NK-92 (cell line): ENCODE data around the gene MPV17L2.
"Not testable (repeated sequence)": the region's sequence is repeated elsewhere in the genome, so short reads cannot be mapped to it uniquely, and the experiment has no call there.

Experiments used
- DNase-seq: peaks from one replicate; lab custom pipeline; 2025; ENCODE audit not compliant: unreplicated experiment; lab: John Stamatoyannopoulos, UW

MPV17L2 gene

DNA sequence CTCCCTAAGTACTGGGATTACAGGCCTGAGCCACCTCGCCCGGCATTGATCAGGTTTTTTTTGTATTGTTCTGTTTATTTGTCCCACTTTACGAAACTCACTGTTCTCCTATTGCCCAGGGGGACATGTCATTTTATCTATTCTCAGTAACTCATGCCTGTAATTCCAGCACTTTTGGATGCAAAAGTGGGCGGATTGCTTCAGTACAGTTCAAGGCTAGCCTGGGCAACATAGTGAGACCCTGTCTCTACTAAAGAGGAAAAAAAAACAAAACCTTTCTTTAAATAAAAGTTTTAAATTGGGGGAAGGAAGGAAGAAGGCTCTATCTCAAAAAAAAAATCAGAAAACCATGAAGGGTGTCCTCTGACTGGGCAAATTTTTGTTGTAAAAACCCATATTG, 2.7 kb upstream of the MPV17L2 start:
- no peak for DNase-seq

DNA sequence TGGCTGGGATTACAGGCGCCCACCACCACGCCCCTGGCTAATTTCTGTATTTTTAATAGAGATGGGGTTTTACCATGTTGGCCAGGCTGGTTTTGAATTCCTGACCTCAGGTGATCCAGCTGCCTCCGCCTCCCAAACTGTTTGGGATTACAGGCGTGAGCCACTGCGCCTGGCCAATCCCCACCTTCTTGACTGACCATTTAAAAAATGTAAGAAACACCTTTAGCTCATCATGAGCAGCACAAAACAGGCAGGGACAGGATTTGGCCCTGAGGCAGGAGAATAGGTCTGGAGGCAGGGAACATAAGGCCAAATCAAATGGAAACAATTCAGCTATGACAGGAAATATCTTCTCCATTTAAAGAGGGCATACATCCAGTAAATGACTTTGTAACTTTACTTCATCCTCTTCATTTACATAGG, 1.4 kb upstream of the MPV17L2 start:
- no peak for DNase-seq

DNA sequence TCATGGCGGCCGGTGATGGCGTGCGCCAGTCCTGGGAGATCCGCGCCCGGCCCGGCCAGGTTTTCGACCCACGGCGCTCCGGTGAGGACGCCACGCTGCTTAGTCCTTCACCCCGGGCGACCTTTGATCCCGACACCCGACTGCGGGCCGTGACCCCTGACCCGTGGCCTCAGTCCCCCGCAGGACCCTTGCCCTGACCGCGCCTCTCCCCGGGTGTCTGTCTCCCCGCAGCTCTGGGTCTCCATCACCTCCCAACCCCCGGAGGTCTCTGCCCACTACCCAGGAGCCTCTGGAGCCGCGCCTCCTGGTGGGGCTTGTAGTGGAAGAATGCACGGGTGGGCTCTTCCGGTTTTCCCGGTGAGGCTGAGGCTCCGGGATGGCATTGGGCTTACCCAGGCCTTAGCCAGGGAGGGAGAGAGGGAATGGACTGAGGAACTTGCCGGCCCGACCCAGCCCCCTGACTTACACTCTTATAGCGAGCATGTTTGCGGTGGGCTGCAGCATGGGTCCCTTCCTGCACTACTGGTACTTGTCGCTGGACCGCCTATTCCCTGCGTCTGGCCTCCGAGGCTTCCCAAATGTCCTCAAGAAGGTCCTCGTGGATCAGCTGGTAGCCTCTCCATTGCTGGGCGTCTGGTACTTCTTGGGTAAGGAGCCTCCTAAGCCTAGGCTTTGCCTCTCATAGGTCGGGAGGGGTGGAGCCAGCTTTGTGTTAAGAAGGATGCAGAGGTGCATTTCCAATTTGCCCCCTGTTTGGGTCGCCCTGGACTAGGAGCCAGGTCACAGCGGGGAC, 566 bp downstream of the MPV17L2 start:
- DNase-seq, result no peak

DNA sequence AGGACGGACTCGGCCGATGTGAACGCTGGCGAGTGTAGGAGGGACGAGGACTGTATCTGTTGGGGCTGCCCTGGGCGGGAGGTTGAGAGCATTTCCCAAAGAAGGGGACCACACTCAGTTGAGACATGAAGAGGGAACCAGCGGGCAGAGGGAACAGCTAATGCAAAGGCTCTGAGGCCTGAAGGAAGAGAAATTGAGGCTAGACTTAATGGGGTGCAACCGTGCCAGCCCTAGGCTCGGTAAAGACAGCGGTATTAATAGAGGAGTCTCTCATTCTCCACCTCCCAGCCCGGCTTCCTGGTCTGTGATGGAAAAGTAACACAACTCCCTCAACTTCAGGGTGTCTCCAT, 1.1 kb downstream of the MPV17L2 start:
- no peak for DNase-seq

DNA sequence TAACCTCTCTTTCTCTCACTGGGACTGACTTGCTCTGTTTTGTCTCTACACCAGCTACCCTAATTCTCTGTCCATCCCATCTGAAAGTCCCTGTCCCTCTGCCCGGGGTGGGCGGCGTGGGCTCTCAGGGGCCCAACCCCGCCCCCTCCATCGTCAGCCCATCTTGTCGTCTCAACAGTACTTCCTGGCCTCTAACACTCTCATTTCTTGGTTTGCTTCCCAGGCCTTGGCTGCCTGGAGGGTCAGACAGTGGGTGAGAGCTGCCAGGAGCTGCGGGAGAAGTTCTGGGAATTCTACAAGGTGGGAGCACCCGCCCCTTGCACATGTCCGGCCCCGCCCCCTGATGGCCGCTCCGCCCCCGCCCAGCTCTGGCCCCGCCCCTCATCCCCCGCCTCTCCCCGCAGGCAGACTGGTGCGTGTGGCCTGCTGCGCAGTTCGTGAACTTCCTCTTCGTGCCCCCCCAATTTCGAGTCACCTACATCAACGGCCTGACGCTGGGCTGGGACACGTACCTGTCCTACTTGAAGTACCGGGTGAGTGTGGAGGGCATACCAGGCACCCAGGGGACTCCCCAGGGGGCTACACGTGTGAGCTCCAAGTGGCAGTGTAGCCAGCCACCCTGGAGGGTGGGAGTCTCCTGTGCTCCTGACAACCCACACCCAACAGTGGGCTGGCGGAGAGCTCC, 1.7 kb downstream of the MPV17L2 start:
- DNase-seq, result no peak

DNA sequence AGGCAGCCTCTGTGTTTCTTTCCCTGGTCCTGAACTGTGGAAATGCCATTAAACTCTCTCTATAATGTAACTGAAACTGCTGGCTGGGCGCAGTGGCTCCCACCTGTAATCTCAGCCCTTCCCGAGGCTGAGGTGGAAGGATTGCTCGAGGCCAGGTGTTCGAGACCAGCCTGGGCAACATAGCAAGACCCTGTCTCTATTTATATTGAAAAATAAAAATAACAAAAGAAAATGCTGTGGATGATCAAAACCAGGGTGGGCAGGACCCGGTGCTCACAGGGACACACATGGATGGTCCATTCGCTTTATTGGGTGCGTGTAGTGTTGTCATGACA, 3.5 kb downstream of the MPV17L2 start:
- no peak for DNase-seq

DNA sequence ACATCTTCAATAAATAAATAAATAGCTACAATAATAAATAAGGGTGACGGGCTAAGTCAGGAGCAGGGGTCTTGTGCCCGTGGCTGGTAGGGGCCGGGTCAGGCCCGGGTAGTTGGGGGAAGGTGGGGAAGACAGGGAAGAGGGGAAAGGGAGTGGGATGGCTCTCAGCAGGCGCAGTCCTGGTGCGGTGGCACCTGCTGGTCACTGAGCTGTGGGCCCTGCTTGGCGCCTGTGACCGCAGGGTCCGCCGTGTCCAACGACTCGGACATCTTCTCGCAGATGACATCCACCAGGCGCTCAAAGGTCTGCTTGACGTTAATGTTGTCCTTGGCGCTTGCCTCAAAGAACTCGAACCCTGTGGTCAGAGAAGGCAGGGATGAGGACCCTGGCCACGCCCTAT, 4.3 kb downstream of the MPV17L2 start:
- DNase-seq, result no peak

DNA sequence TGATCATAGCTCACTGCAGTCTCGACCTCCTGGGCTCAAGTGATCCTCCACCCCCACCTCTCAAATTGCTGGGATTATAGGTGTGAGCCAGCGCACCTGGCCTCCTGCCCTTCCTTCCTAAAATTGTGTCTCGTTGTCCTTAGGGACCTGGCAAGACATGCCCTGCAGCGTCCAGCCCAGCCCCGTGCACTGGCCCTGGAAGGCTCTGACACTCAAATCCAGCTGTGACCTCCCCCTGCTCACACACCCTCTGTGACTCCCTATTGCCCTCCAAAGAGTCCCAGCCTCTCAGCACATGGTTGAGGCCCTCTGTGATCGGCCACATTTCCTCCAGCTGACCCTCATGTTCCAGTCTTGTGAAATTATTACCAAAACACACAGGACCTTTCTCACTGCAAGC, 4.9 kb downstream of the MPV17L2 start:
- DNase-seq, result no peak

DNA sequence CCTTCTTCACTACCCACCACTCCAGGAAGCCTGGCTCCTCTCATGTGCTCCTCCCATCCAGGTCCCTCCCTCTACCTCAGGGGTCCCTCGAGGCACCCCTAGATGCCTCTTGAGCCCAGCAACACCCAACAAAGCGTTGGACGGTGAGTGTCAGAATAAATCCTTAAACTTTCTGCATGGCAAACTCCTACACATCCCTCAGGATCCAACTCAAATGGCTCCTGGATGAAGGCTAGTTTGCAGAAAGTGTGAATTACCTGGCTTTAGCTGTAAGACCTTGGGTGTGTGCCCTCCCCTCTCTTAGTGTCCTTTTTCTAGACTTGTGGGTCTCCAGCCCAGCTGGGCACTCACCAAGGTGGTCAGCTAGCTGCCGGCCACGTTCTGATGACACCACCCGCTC, 5.4 kb downstream of the MPV17L2 start:
- DNase-seq, result no peak

DNA sequence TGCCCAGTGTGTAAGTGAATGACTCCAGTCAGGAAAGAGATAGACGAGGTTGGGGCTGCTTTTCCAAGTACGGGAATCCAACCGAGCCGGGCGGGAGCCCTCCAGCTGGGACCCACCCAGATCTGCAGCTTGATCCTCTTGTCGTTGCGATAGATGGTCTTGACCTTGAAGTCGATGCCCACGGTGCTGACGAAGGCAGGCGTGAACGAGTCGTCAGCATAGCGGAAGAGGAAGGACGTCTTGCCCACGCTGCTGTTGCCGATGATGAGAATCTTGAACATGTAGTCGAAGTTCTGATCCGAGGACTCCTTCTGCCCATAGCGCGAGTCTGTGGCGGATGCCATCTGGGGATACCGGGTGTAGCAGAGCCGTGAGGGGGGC, 9.4 kb downstream of the MPV17L2 start:
- DNase-seq, result no peak

DNA sequence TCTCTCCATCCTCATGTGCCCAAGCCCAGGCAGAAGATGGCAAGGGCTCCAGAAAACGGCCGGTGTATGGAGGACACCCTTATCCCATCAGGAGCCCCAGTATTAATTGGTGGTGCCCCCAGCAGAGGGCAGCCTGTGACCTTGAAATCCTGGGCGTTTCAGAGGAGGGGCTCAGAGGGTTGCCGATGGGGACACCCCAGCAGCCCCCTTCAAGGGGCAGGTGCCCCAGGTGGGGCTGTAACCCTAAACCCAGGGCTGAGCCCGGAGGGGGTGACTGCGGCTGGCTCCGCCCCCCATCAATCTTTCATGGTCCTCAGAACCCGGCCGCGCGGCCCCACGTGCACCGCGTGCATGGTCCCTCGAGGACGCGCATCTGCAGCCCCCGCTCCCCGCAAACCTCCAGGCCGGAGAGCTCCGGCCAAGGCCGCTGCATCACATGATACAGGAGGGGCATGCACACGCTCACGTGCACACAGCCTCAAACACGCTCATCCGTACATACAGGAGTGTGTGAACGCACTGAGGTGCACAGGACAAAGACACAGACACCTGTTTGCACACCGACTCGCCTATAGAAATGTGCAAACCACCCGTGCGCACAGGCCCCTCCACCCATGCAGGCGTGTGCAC, 9.9 kb downstream of the MPV17L2 start:
- DNase-seq, result no peak

DNA sequence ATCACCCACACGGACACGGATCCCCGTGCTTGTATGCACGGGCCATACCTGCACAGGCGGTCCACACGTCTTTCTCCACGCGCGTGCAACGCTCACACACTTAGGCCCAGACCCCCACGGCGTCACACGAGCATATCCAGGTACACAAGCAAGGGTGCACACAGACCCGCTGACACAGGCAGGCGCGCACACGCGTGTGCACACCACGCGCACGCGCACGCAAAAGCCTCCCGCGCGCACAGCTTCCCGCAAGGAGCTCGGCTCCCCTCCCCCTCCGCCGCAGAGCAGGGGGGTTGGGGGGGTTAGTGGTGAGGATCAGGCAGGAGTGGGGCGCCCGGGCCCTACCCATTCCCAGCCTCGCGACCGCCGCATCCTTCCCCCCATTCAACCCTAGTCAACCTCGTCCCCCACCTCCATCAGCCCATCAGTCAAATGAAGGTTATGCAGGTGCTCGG, 10.4 kb downstream of the MPV17L2 start:
- DNase-seq, result no peak

DNA sequence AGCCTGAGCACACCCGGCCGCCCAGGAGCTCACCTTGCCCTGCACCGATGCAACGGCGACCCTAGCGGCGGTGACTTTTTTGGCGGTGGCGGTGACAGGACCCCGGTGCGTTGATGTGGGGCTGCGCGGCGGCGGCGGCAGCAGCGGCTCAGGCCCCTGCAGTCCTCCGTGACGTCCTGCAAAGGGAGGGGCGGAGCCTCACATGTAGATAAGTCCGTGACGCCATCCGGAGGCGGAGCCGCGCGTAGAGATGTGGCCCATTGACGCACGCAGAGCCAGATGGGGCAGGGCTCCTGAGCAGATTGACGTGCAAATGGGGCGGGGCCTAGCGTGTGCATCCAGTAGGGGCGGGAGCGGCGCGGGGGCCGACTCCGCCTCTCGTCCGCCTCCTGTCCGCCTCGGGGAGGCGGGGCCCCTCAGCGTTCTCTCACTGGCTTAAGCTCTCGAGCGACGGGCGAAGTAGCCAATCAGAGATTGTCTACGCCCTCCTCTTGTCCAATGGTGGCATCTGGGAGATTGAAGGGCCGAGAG, 10.9 kb downstream of the MPV17L2 start, which contains the start of gene RAB3A:
Gene RAB3A, minus strand, starts transcription at position 180 of the 531 bp plus-strand sequence. CDS start 1,302 bp downstream, outside the sequence.
- DNase-seq, result peak; percentile 94

DNA sequence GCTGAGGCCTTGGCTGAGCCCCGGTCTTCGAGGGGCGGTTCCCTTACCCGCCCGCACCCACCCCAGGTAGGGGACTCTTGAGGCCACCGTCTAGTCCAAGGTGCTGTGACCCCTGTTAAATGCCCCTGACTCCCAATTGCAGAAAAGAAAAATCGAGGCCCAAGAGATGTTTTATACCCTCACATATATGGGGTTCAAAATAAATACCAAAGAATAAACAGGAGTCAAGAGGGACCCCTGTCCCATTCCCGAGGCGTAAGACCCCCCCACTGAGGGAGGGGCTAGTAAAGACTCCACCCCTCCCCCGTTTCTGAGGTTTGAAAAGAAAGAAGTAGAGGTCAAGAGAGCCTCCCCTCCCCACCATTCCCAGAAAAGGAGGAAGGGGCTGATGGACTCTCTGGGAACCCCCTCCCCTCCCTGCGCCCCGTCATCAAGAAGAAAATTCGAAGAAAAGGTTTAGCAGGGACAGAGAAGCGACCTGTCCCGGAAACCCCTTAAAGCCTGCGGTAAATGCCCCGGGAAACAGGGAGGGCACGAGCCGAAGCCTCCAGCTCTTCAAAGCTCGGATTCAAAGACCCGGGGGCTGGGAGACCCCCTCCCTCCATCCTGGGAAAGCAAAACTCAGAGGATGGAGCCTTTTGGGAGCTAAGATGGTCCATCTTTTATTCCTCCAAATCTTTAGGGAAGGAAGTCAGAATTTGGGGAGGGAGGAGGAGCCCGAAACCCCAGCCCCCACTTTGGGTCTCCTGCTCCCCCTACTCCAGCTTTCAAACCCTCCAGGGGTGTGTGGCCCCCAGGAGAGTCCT, 11.6 kb downstream of the MPV17L2 start:
- no peak for DNase-seq

DNA sequence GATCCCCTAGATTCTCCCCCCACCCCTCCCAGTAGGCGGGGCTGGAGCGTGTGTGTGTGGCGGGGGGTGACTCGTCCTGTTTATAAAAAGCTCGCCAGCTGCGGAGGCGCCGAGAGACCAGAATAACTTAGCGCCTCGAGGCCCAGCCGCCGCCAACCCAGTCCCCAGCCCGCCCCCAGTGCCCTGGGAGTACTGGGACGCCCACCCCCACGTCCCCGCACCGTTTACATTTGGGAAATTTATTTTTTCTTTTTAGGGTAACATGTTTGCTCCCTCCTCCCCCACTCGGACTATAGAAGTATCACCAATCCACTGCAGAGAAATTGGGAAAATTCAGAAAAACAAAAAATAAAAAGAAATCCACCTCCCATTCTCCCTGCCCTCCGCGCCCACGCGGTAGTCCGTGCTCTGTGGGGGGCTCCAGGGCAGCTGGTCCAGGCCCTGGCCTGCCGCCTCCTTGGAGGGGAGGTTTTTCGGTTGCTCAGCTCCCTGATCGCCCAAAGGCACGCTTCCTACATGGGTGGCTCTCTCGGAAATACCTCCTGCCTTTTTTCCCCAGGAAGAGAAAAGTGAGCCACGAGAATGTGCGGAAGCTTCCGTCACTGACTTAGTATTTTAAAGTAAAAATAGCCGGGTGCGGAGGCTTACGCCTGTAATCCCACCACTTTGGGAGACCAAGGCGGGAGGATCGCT, 12.3 kb downstream of the MPV17L2 start:
- no peak for DNase-seq

DNA sequence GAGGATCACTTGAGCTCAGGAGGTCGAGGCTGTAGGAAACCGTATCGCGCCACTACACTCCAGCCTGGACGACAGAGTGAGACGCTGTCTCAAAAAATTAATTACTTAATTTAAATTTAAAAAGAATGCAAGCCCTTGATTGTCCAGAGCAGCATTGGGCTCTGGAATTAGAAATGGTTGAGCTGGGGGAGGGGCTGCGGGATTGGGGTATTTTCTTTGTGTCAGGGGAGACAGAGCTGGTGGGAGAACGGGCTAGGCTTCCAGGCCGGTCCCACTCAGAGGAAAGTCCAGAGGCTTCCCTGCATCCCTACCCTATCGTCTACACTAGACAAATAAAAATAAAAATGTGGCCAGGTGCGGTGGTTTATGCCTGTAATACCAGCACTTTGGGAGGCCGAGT, 13.0 kb downstream of the MPV17L2 start:
- no peak for DNase-seq

DNA sequence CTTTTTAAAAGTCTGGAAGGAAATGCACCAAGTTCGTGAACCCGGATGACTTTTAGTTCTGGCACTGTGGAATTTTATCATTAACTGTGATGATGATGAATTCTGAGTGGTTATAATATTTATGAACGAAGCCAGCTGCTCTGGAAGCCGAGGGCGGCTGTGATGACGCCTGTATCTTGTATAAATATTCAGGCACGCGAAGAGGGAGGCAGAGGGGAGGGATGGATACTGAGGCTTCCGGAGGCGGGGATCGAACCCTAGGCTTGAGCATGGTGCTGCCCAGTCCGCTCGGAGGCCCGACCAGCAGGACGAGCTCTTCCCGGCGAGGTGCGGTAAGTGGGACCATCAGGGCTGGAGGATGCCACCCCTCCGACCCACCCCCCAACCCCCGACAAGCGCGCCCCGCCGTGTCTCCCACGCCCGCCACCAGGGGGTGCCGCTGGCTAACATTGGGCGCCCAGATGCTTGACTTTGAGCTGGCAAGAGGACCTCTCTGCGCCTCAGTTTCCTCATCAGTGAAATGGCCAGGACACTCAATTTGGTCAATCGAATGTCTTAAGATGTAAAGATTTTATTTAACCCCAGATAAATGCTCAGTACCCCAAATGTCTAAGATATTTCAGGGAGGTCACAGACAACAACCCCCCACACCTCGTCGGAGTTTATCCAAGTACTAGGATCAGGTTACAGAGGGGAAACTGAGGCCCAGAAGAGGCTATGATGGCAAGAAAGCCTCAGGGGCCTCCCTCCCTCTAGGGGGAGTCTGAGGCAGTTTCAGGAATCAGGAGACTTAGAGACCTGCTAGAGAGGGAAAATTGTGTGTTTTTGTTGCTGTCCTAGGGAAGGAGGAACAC, 15.3 kb downstream of the MPV17L2 start:
- no peak for DNase-seq

DNA sequence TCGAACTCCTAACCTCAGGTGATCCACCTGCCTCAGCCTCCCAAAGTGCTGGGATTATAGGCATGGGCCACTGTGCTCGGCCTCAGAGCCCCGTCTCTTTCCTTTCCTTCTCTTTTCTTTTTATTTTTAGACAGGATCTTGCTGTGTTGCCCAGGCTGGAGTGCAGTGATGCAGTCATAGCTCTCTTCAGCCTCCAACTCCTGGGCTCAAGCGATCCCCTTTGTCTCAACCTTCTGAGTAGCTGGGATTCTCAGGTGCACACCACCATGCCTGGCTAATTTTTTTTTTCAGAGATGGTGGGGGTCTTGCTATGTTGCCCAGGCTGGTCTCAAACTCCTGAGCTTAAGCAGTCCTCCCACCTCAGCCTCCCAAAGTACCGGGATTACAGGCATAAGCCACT, 16.9 kb downstream of the MPV17L2 start:
- not testable (repeated sequence) for DNase-seq

DNA sequence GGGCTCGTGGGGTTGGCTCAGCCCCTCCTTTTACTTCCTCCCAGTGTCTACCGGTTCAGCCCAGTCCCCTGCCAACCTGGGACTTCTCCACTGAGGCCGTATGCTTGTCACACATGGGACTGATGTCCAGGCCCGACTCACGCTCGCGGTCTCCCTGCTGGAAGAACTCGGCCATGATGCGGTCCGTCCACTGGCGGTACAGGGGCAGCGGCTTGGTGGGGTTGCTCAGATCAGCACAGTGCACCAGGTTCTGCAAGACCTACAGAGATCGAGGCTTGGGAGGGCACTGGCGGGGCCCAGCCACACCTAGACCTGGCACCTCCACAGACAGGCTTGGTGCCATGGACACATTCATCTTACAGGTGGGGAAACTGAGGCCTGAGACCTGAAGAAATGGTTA, 18.7 kb downstream of the MPV17L2 start:
- no peak for DNase-seq
